Skeletal muscle cell (primary cell): ENCODE results near the gene HNRNPLL.

Experiments
- DNase-seq: peaks from one replicate; pipeline ENCODE4 v3.0.0-alpha.2; 2010; ENCODE audit warnings: low read depth
- H3K4me3 ChIP-seq: 2 replicates; pipeline ENCODE4 v1.5.1; 2011; ENCODE audit warnings: low read depth, mild to moderate bottlenecking, control low read depth, low read length, moderate library complexity

HNRNPLL gene

DNA sequence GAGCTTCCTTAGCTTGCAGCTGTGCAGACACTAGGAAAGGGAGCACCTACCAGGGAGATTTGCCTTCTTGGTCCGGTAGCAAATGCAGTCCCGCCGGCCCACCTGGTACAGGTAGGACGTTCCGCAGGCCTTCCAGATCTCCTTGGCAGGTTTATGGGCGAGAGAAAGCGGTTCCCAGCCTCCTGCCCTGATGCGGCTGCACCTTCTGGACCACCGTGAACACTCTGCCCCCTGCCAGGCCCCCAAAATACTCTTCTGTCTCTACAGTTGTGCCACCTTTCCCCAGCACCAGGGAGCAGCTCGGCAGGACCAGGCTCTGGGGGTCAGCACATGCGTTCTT lies 67.4 kb downstream of the HNRNPLL start:
- no peak overlapping the region for H3K4me3 ChIP-seq
- no peak for DNase-seq

DNA sequence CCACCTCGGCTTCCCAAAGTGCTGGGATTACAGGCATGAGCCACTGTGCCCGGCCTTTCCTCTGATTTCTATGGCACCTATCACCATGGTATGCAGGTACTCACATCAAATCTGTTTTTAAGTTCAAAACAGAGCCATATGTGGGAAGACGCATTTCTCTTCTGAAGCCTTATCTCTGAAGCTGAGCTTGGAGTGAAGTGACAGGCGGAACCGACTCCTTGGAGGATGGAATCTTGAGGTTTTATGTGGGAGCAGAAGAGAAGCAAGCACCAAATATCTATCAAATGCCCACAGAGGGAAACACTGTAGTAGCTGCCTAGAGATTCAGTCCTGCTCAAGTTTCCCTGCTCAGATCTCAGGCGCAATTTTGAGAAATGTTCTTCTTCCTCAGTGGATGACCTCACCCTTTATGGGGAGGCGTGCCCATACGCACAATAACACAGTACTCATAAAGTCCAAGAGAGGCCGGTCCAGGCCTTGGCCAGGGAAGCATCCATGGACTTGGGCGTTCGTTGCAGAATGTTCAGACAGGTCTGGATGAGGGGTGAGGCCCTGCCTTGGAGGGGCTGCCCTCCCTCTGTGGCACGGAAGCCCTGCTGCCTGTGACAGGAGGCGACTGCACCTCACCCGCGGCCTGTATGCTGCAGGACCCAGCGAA lies 67.9 kb downstream of the HNRNPLL start:
- no peak for DNase-seq
- H3K4me3 ChIP-seq, result no peak overlapping the region

DNA sequence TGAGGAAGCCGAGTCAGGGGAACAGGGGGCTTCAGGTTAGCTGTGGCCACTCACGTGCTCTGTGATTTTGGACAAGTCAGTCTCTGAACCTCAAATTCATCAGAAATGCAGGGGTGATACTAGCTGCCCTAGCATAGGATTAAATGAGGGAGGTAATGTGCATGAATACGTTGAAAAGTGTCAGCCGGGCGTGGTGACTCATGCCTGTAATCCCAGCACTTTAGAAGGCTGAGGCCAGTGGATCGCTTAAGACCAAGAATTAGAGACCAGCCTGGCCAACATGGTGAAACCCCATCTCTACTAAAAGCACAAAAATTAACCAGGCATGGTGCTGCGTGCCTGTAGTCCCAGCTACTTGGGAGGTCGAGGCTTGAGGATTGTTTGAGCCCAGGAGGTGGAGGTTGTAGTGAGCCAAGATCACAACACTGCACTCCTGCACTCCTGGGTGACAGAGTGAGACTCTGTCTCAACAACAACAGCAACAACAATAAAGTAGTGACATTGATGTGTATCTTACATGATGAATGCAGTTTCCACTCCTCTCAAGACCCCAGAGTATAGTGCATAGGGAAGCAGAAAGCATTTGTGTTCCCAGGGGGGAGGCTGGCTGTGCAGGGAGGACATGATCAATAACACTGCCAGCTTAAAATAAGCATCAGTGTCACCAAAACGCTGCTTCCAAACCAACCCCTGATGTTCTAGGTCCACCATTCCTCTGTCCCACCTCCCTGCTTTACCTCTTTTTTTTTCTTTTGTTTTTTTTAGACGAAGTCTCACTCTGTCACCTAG lies 68.8 kb downstream of the HNRNPLL start:
- no peak for DNase-seq
- H3K4me3 ChIP-seq, result no peak overlapping the region

DNA sequence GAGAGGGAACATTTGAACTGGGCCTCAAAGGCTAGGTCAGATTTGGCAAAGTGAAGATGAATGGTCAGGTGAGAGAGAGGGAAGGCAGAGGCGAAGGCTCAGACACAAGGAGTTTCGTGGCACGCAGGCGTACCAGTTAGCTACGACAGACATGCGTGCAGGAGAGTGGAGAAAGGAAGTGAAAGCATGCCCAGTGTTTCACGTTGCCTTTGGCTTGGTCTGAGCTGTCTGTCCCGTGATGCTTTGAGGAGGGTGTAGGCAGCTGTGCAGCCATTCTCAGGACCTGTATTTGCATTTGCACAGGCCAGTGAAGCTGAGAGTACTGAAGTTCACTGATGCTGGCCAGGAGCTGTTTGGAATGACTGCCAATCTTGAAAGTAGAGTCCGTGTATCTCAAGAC lies 69.5 kb downstream of the HNRNPLL start:
- no peak for DNase-seq
- H3K4me3 ChIP-seq, result no peak overlapping the region

DNA sequence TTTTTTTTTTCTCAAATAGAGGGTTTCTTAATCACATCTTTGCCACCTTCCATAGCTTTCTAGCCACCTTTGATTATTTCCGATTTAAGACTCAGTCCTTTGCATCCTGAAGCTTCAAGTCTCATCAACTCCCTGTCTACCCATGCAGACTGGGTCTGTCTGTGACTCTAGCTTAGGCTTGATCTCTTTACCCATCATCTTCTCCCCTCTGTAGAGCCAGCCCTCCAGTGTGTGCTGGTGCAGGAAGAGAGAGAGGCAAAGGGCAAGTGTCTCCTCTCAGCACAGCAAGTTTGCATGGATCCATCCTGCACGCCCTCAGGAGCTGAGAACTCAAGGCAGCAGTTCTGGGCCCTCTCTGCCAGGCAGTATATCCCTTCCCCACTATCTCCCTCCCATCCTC lies 70.4 kb downstream of the HNRNPLL start:
- no peak overlapping the region for H3K4me3 ChIP-seq
- no peak for DNase-seq

DNA sequence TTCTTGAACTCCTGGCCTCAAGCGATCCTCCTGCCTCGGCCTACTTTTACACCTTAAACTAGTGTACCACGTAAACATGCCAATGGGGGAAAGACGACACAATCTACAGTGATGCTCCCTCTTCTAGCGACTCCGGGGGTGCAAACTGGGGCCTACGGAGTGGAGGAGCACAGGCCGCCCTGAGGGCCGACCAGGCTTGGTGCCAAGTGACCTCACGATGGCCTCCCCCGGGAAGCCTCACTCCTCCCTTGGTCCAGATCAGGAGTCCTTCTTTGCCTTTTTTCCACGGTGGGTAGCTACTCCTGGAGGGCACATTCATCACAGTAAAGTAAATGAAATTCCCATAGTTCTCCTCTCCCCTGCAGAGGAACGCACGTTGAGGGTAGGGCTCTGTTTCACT lies 73.5 kb downstream of the HNRNPLL start:
- no peak overlapping the region for H3K4me3 ChIP-seq
- DNase-seq, result no peak

DNA sequence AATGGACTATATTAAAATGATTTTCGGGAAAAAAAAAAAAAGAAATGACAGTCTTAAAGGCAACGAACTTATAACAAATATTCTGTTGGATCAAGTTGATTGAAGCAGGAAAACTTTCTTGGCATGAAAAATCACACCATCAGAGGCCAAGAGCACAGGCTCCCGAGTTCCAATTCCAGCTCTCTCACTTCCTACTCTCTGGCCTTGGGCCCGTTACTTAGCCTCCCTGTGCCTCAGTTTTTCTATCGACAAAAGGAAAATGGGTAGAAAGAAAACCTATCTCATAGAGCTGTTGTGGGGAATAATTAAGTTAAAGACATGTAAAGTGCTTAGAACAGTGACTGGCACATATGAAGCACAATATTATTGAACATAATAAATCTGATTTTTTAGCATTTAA lies 74.2 kb downstream of the HNRNPLL start:
- peak overlapping the region; percentile 40 for H3K4me3 ChIP-seq
- no peak for DNase-seq

DNA sequence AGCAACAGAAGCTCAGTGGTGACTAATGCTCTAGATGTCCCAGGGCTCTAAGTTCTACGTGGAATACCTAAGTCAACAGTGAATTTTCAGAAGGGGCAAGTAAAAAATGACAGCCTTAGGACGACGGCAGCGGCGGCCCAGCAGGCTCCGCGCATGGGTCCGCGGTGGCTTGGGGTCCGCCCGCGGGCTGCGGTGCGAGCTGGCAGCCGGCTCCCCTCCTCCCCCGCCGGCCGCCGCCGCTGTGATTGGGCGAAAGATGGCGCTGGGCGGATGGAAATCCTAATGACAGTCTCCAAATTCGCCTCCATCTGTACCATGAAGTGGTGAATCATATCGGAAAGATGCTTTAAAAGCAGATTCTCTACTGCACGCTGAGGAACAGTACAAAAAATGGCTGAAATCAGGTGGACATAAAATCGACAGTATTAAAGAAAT lies 74.7 kb downstream of the HNRNPLL start:
- DNase-seq, result no peak
- peak overlapping the region; percentile 40 for H3K4me3 ChIP-seq

DNA sequence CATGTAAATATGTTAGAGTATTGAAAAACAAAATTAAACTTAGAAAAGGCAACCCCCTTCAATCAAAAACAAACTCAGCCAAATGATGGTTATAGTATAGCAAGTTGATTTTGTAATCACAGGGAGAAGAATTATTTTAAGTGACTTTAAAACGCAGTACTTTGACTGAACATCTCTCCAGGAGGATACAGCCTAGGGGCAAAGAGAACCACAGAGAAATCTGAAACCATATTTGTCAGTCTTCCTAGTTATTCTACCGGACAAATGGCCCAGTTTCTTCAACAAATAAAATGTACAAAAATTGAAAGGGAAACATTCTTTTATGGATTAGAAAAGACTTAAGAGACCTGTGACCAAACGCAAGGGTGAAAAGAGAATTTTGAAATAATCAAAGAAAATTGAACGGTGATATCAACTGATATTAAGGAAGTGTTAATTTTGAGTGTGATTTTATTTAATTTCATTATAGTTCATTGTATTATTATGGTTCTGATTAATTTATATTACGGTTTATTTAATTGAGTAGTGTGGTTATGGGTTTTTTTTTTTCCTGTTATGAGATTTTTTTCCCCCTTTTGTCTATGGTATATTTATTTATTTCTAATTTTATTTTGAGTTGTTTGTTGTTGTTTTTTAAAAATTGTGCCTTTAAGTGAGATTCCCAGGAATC lies 75.3 kb downstream of the HNRNPLL start:
- H3K4me3 ChIP-seq, result peak overlapping the region; percentile 40
- DNase-seq, result no peak

DNA sequence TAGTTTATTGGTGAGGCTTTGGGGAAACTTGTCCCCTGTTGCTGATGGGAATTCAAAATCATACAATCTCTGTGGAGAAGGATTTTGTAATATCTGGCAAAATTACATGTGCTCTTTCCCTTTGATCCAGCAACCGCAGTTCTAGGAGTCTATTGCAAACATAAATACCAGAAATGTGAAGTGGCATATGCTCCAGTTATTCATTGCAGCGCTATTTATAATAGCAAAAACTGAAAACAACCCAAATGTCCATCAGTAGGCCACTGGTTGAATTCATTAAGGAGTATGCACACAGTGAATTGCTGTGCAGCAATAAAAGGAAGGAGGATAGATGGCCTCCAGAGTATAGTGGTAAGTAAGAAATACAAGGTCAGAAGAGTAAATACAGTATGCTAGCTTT lies 76.5 kb downstream of the HNRNPLL start:
- no peak overlapping the region for H3K4me3 ChIP-seq
- DNase-seq, result no peak

DNA sequence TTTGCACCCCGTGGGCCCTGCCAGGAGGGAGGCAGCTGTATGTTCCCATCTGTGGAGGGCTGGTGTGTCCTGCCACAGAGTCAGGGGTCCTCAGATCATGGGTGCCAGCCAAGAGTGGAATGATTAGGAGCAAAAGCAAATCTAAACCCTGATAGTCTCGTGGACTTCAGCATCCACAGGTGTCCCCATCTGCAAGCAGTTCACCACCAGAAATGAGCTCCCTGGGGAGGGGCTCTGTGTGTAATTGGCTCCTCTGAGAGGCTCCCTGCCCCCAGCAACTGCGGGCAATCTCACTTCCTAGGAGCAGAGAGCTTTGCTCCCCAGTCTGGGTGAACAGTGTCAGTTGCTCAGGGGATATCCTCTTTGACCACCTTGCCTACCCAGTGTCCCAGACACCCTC lies 78.1 kb downstream of the HNRNPLL start:
- DNase-seq, result no peak
- H3K4me3 ChIP-seq, result no peak overlapping the region

DNA sequence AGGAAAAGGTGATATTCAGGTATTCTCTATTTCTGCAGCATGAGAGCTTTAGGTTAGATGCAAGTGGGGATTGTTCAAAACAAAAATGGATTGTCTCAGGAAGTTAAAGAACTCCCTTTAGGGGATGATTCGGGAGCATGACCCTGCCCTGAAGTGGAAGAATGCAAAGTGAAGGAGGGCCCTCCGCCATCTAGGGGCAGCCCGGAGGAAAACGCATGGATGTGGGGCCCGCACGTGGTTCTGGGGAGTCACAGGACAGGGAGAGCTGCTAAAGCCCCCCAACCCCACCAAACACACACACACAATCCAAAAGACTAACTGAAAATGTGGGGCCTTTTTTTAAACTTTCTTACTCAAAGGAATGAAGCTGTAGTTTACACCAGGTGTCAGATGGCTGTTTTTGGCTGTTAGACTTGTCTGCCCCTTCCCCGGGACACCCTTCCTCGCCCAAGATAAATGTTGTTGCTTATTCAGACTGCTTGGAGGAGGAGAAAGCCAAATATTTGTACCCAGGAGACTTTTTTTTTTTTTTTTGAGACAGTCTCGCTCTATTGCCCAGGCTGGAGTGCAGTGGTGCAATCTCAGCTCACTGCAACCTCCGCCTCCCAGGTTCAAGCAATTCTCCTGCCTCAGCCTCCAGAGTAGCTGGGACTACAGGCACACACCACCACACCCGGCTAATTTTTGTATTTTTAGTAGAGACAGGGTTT lies 78.8 kb downstream of the HNRNPLL start:
- H3K4me3 ChIP-seq, result no peak overlapping the region
- no peak for DNase-seq

DNA sequence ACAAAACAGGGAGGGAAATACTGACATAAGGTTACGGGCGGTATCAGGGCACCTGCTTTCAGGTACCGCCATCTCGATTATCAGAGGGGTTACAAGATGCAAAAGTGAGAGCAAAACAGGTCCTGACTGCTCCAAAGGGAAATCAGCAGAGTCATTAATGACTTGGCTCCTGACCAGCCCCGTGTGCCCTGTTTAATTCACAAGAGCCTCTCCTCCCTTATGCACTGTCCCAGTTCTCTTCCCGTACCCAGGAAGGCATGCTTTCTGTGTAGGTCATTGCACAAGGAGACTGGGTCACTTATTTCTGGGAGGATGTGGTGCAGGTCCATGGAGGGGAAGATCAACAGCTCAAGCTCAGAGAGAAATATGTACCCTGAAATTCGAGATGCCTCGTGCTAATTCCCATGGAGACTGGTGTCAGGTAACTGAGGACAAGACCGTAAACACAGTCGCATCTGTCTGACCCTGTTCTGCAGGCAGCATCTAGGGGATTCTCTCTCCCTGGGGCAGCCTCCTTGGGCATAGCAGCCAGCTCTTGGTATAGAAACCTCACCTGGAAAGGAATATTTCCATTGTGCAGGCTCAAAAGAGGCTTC lies 79.9 kb downstream of the HNRNPLL start:
- H3K4me3 ChIP-seq, result no peak overlapping the region
- no peak for DNase-seq

DNA sequence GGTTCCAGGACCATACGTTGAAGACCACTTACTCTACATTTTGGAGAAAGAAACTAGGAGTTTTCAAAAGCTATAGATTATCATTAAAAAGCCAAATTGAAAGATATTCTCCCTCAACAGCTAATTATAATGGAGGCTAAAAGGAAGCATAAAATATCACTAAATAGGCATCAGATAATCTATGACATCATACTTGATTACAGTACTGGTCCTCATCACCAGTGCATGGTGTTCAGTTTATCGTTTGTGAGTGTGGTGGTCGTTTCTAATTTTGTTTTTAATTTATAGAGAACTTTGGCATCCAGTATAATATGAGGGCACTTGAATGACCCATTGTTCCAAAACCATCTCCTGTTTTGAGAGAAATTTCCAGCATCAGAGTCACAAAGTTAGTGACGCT lies 80.9 kb downstream of the HNRNPLL start:
- no peak for DNase-seq
- H3K4me3 ChIP-seq, result no peak overlapping the region

DNA sequence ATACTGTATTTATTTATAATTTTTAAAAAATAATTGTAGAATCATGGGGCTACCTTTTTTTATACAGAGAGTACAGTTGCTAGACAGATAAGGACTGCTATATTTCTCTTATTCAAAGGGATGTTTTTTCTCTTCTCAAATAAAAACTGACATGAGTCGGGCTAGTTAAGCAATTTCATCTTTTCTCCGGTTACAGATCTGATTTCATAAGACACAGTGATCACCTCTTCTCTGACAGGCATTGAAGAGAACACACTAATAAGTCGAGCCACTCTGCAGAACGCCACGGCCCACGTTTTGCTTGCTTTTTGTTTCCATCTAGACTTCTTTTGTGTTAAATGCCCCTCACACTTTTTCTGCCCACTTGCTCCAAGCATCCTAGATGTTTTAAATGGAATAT lies 85.4 kb downstream of the HNRNPLL start:
- DNase-seq, result no peak
- no peak overlapping the region for H3K4me3 ChIP-seq

DNA sequence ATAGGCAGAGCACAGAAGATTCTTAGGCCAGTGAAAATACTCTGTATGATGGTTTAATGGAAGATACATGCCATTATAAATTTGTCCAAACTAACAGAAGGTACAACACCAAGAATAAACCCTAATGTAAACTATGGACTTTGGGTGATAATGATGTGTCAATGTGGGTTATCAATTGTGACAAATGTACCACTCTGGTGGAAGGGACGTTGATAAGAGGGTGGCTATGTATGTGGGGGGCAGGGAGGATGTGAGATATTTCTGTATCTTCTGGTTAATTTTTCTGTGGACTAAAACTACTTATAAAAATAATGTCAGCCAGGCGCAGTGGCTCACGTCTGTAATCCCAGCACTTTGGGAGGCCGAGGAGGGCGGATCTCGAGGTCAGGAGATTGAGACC lies 86.2 kb downstream of the HNRNPLL start:
- DNase-seq, result no peak
- no peak overlapping the region for H3K4me3 ChIP-seq

DNA sequence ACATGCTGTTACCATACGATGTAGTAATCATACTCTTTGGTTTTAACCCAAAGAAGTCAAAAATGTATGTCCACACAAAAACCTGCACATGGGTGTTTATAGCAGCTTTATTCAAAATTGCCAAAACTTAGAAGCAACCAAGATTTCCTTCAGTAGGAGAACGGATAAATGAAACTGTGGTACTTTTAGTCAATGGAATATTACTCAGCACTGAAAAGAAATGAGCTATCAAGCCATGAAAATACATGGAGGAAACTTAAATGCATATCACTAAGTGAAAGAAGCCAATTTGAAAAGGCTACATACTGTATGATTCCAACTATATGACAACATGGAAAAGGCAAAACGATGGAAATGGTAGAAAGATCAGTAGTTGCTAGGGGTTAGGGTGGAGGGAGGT lies 86.6 kb downstream of the HNRNPLL start:
- no peak for DNase-seq
- no peak overlapping the region for H3K4me3 ChIP-seq

DNA sequence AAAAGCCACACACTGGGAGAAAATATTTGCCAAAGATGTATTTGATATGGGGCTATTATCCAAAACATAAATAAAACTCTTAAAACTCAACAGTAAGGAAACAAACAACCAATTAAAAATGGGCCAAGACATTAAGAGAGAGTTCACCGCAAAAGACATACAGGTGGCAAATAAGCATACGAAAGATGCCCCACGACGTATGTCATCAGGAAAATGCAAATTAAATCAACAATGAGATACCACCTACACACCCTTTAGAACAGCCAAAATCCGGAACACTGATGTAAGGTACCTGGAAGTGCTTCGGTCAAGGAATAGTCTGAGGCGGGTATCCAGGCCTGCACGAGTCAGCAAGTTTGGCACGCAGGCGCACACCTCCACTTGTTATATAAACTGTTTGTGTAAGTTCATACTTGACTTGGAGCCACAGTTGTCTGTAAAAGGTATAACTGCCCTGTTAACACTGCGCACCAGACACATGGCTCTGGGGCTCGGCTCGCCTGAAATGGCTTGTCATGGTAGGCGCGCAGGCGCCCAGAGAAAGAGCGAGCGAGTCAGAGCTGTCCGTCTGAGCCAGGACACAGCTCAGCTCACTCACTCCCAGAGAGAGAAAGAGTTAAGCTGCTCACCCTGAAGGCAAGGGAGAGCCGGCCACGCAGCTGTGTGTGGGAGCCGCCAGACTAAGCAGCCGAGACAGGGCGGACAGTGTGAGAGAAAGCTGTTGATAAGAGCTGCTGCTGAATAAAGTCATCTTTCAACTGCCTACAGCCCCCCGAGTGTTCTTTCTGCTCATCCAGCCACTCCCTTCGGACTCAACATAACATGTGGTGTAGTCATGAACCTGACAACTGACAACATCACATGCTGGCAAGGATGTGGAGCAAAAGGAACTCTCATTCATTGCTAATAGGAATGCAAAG lies 87.3 kb downstream of the HNRNPLL start:
- H3K4me3 ChIP-seq, result peak overlapping the region; percentile 5
- no peak for DNase-seq

DNA sequence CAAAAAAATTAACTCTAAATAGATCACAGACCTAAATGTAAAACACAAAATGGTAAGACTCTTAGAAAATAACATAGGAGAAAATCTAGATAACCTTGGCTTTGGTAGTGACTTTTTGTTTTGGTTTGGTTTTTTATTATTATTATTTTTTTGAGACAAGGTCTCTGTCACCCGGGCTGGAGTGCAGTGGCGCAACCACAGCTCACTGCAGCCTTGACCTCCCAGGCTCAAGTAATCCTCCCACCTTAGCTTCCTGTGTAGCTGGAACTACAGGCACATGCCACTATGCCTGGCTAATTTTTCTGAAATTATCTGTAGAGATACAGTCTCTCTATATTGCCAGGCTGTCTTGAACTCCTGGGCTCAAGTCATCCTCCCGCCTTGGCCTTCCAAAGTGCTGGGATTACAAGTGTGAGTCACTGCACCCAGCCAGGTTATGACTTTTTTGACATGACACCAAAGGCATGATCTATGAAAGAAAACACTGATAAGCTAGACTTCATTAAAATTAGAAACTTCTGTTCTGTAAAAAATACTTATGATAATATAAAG lies 88.0 kb downstream of the HNRNPLL start:
- H3K4me3 ChIP-seq, result no peak overlapping the region
- no peak for DNase-seq
